SU-DHL-6 (cell line): ENCODE results near the gene KDM4B.

Source experiments
- CTCF ChIP-seq: fragments of 200-600 bp; sonication (generic); IDR thresholded peaks from one replicate; pipeline ENCODE4 v1.5.1; 2017; ENCODE audit warnings: antibody characterized with exemption, mild to moderate bottlenecking, low read length, moderate library complexity; ENCODE audit not compliant: insufficient read depth, poor library complexity, severe bottlenecking
- EZH2phosphoT487 ChIP-seq: fragments of 200-600 bp; sonication (generic), shearing (Covaris generic); conservative IDR thresholded peaks from 2 replicates; pipeline ENCODE4 v1.6.1; 2018; ENCODE audit warnings: mild to moderate bottlenecking, antibody characterized with exemption, low read length, moderate library complexity, mixed read lengths

- TF ChIP-seq CTCF: no peak
- no peak for TF ChIP-seq EZH2phosphoT487
Measured at GRCh38 chr19:5066768-5067167, 97.9 kb downstream of the KDM4B start.
